Stimulated activated CD8-positive, alpha-beta memory T cell treated with anti-CD3 and anti-CD28 coated beads, Interleukin-2, amount 100 ng/mL, for 1 hour (primary cell): ENCODE measurements around the gene ARPC3.
"Not testable (repeated sequence)": the region's sequence is repeated elsewhere in the genome, so short reads cannot be mapped to it uniquely, and the experiment has no call there.

Experiments used
- DNase-seq, 2 donors: peaks; one replicate each; pipeline ENCODE4 v3.0.0-alpha.2; 2020; ENCODE audit warnings: low read depth in 2 of 2

Gene ARPC3

GRCh38 chr12:110417113-110417512, 33.0 kb downstream of the ARPC3 start:
- not testable (repeated sequence) for DNase-seq

- DNase-seq: not testable (repeated sequence)
These were observed 40.1 kb downstream of the ARPC3 start for GRCh38 chr12:110410086-110410485.

- DNase-seq: not testable (repeated sequence)
These were observed 44.9 kb downstream of the ARPC3 start for GRCh38 chr12:110405126-110405662.

DNA sequence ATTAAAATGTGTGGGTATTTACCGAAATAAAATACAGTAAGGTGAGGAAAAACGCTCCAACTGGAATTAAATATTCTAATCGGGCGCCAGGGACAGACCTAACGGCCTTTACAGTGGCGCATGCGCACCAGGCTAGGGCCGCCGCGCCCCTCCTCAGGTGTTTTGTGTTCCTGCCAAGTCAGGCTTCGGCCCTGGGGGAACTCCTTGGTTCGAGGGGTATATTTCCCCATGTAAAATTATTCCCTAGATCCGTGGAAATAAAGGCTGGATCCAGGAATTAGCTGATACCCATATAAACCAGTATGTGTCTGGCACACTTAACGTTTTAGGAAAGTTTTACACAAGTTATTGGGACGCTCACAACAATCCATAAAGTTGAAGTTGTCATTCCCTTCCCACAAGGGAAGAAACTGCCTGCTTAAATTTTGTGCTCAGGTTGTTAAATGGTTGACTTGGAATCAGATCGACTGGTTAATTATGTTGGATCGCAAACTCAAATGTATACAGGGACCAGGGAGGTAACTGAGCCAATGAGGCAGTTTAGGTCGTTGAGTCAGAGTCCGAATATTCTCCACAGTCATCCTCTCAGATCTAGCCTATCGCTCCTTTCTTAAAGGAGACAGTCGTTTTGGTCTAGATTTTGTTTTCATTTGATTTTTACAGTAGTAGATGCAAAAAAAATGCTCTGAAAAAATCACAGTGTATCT, 46.0 kb downstream of the ARPC3 start:
- DNase-seq: peak; percentile 55 to 72

- DNase-seq: peak; percentile 66 to 75
These were observed 46.8 kb downstream of the ARPC3 start, which contains the start of gene ANAPC7 for GRCh38 chr12:110403146-110403975. Gene ANAPC7, minus strand, starts transcription at chr12:110403708. Its CDS starts 81 bp downstream, at chr12:110403627.
